ENCODE data around the gene KNTC1. TPM values are rescaled to one million over a fixed set of nuclear protein-coding genes. Genes with fewer than 3 reads are reported as not detected.

KNTC1 gene
- total RNA-seq, 6 experiments from 2014 or later = 11.7 to 25.0 (median 19.6) TPM

GRCh38 chr12:122516544-122517361 is 10.3 kb upstream of the KNTC1 start:
- H3K36me3 Mint-ChIP-seq (ENCODE audit: low read depth) = peaks cover 73% of the 10 kb centered on the region
- no peak for DNase-seq
- TF ChIP-seq CTCF (IDR thresholded peaks at IDR 0.05) = no peak
- peaks cover 5% of the 10 kb centered on the region; the same call in 1 of the 2 replicates for H3K9me3 Mint-ChIP-seq
- peaks cover 65% of the 10 kb centered on the region for H3K4me1 Mint-ChIP-seq (ENCODE audit: low read depth)
- H3K27ac Mint-ChIP-seq = peak overlapping the region; percentile 56
- no peak overlapping the region; the same call in 1 of the 2 replicates for H3K4me3 Mint-ChIP-seq
- peaks cover 4% of the 10 kb centered on the region for H3K27me3 Mint-ChIP-seq (ENCODE audit: insufficient read depth)

- H3K9me3 Mint-ChIP-seq = peaks cover 5% of the 10 kb centered on the region; the same call in 1 of the 2 replicates
- peaks cover 75% of the 10 kb centered on the region for H3K36me3 Mint-ChIP-seq (ENCODE audit: low read depth)
- peak overlapping the region; percentile 86 for H3K27ac Mint-ChIP-seq
- peaks cover 75% of the 10 kb centered on the region for H3K4me1 Mint-ChIP-seq (ENCODE audit: low read depth)
- peaks cover 4% of the 10 kb centered on the region for H3K27me3 Mint-ChIP-seq (ENCODE audit: insufficient read depth)
- DNase-seq = peak; percentile 94
- TF ChIP-seq CTCF (IDR thresholded peaks at IDR 0.05) = no peak
- peak overlapping the region; percentile 70 for H3K4me3 Mint-ChIP-seq
Observed at GRCh38 chr12:122517877-122518276, 9.2 kb upstream of the KNTC1 start.

GRCh38 chr12:122518908-122519307 is 8.1 kb upstream of the KNTC1 start:
- DNase-seq = no peak
- peaks cover 5% of the 10 kb centered on the region; the same call in 1 of the 2 replicates for H3K9me3 Mint-ChIP-seq
- H3K27me3 Mint-ChIP-seq (ENCODE audit: insufficient read depth) = peaks cover 2% of the 10 kb centered on the region; the same call in 1 of the 2 replicates
- H3K36me3 Mint-ChIP-seq (ENCODE audit: low read depth) = peaks cover 80% of the 10 kb centered on the region
- TF ChIP-seq CTCF (IDR thresholded peaks at IDR 0.05) = no peak
- peak overlapping the region; percentile 86 for H3K27ac Mint-ChIP-seq
- H3K4me1 Mint-ChIP-seq (ENCODE audit: low read depth) = peaks cover 85% of the 10 kb centered on the region
- peak overlapping the region; percentile 9; the same call in 1 of the 2 replicates for H3K4me3 Mint-ChIP-seq

- peaks cover 91% of the 10 kb centered on the region for H3K4me1 Mint-ChIP-seq (ENCODE audit: low read depth)
- peaks cover 78% of the 10 kb centered on the region for H3K36me3 Mint-ChIP-seq (ENCODE audit: low read depth)
- H3K9me3 Mint-ChIP-seq = peaks cover 5% of the 10 kb centered on the region; the same call in 1 of the 2 replicates
- H3K27ac Mint-ChIP-seq = peak overlapping the region; percentile 24
- peak; percentile 27; the same call in 1 of the 2 replicates for TF ChIP-seq CTCF (IDR thresholded peaks at IDR 0.05)
- no peak for DNase-seq
- H3K27me3 Mint-ChIP-seq (ENCODE audit: insufficient read depth) = peaks cover 2% of the 10 kb centered on the region; the same call in 1 of the 2 replicates
- peak overlapping the region; percentile 16; the same call in 1 of the 2 replicates for H3K4me3 Mint-ChIP-seq
Observed at GRCh38 chr12:122519418-122519817, 7.6 kb upstream of the KNTC1 start.

GRCh38 chr12:122520676-122521075 is 6.4 kb upstream of the KNTC1 start:
- H3K4me1 Mint-ChIP-seq (ENCODE audit: low read depth) = peaks cover 82% of the 10 kb centered on the region
- no peak for DNase-seq
- peaks cover 68% of the 10 kb centered on the region for H3K36me3 Mint-ChIP-seq (ENCODE audit: low read depth)
- no peak overlapping the region for H3K4me3 Mint-ChIP-seq
- peak overlapping the region; percentile 20; the same call in 1 of the 2 replicates for H3K27ac Mint-ChIP-seq
- H3K9me3 Mint-ChIP-seq = peaks cover 5% of the 10 kb centered on the region; the same call in 1 of the 2 replicates
- TF ChIP-seq CTCF (IDR thresholded peaks at IDR 0.05) = no peak
- peaks cover 2% of the 10 kb centered on the region; the same call in 1 of the 2 replicates for H3K27me3 Mint-ChIP-seq (ENCODE audit: insufficient read depth)
